VCaP (cell line): Measurements from ENCODE around the gene C2orf72.
A peak's percentile ranks its signal among the peaks of the same experiment; 100 is the strongest.

Experiments used
- H3K27ac ChIP-seq: fragments of 450-650 bp; 2 replicates; pipeline ENCODE4 v1.5.1; 2017
- TF ChIP-seq, protein P1 (sequence below): fragments of 450-650 bp; conservative IDR thresholded peaks from 2 replicates; pipeline ENCODE4 v1.5.1; 2017; ENCODE audit warnings: mild to moderate bottlenecking, moderate library complexity

The C2orf72 gene

DNA sequence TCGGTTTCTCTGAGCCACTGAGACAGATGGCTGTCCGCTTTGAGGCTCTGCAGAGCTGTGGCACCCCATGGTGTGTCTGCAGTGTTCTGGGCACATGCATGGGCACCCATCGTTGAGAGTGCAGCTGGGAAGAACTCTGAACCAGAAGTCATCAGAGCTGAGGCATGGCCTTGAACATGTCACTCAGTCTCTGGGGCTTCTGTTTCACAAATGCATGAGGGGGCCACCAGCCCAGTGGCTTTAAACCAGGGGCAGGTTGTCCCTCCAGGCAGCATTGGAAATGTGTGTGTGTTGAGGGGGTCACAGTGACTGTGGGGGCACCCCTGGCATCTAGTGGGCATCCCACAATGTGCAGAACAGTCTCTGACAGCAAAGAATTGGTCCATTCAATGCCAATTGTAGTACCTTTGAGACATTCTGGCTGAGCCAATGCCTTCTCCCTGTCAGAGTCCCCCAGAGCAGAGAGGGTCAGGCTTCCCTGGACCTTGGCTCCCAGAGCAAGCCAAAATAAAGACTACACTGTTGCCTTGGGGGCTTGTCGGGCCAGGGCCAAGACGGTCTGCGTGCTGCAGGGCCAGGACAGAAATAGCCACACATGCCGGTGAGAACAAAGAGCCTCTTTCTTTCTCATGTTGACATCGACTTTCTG, 10.1 kb downstream of the C2orf72 start:
- TF ChIP-seq, protein P1, sequence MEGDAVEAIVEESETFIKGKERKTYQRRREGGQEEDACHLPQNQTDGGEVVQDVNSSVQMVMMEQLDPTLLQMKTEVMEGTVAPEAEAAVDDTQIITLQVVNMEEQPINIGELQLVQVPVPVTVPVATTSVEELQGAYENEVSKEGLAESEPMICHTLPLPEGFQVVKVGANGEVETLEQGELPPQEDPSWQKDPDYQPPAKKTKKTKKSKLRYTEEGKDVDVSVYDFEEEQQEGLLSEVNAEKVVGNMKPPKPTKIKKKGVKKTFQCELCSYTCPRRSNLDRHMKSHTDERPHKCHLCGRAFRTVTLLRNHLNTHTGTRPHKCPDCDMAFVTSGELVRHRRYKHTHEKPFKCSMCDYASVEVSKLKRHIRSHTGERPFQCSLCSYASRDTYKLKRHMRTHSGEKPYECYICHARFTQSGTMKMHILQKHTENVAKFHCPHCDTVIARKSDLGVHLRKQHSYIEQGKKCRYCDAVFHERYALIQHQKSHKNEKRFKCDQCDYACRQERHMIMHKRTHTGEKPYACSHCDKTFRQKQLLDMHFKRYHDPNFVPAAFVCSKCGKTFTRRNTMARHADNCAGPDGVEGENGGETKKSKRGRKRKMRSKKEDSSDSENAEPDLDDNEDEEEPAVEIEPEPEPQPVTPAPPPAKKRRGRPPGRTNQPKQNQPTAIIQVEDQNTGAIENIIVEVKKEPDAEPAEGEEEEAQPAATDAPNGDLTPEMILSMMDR: no peak
- H3K27ac ChIP-seq: no peak overlapping the region

DNA sequence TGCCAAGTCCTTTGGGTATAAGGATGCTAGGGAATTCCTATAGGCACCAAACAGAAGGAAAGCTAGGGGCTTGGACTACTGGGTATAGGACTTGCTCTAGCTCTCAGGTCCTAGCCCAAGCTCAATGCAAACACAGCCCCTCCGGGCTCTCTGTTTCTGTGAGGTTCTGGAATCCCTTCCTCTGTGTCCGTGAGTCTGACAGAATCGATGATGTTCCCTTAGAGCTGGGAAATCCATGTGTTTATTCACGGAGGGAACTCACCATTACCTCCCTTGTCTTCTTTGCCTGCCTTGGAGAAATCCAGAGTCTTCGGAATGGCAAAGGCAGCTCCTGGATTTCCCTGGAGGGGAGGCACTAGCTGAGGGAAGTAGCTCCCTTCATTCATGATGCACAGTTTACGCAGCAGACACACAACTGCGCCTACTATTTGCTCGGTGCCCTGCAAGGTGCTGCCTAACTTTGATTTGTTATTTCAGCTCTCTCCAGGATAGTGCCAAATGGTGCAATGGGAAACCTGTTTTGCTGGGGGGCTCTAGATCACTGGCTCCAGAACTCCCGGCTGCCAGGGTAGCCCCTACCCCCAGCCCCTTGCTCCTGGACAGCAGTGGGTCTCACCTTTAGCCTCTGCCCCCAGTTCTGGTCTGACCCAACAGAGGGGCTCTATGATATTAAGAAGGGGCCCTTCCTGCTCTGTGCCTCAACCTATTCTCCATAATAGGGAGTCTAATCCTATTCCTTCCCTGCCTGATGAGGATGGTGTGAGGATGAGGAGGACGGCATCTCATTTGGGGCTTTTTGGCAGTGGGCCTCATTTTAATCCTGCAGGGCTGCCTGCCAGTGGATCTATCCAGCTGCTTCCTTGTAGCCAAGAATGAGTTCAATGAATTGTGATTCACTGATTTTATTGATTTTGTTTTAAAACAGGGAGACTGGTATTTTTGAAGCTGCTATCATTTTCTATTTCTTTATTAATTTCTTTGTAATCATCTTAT, 10.9 kb downstream of the C2orf72 start:
- TF ChIP-seq, protein P1: no peak
- H3K27ac ChIP-seq: no peak overlapping the region

- TF ChIP-seq, protein P1: no peak
- peak overlapping the region; percentile 92 for H3K27ac ChIP-seq
These were observed 12.1 kb downstream of the C2orf72 start for GRCh38 chr2:231049286-231050017.

- TF ChIP-seq, protein P1: no peak
- H3K27ac ChIP-seq: peak overlapping the region; percentile 92
These were observed 12.9 kb downstream of the C2orf72 start for GRCh38 chr2:231050018-231050901.

- H3K27ac ChIP-seq: peak overlapping the region; percentile 92
- TF ChIP-seq, protein P1: no peak
These were observed 13.8 kb downstream of the C2orf72 start for GRCh38 chr2:231051116-231051515.

GRCh38 chr2:231052494-231053451, 15.4 kb downstream of the C2orf72 start:
- TF ChIP-seq, protein P1: peak; percentile 96
- peak overlapping the region; percentile 92 for H3K27ac ChIP-seq
